HCT116 (cell line): Measurements from ENCODE around the gene PRMT7. TPM values are rescaled to one million over a fixed set of nuclear protein-coding genes. Genes with fewer than 3 reads are reported as not detected.

Experiments used
- ATAC-seq: fragments of 200-7000 bp; cut with Tn5 transposase; 2 replicates; pipeline ENCODE4 v1.9.1; 2020; ENCODE audit warnings: mild to moderate bottlenecking, moderate library complexity
- BruUV-seq: library from RNA; stranded (reverse); fragments of 400-500 nt; replicated peaks from 2 replicates; lab custom pipeline; 2021; lab: Mats Ljungman, UMichigan
- CTCF ChIA-PET: fragments of 300-600 bp; sonication (Branson Sonifier 250); formaldehyde crosslinking; loops from one replicate; lab custom pipeline; 2021; ENCODE audit warnings: antibody characterized with exemption; lab: Charles Lee
- POLR2A ChIA-PET: fragments of 300-600, 350-600 bp; sonication (Branson Sonifier 250); formaldehyde crosslinking; loops from one replicate; lab custom pipeline; 2021; ENCODE audit warnings: antibody characterized with exemption; lab: Charles Lee
- RAD21 ChIA-PET, 2 experiments: fragments of 300-600 bp; sonication (Branson Sonifier 250); formaldehyde crosslinking; loops; one replicate each; lab custom pipeline; 2023; ENCODE audit warnings: low total read pairs in 2 of 2; ENCODE audit not compliant: uncharacterized antibody in 2 of 2, unreplicated experiment in 2 of 2, low non-redundant PET in 1 of 2; lab: Charles Lee
- DNase-seq: peaks from one replicate; pipeline ENCODE4 v3.0.0-alpha.2; 2010; ENCODE audit warnings: low read depth, low spot score
- H2AFZ ChIP-seq: fragments of 200-600 bp; shearing (Covaris generic), sonication (generic); 2 replicates; pipeline ENCODE4 v1.6.1; 2017; ENCODE audit warnings: low read depth, mixed run types, mixed read lengths, antibody characterized with exemption, low read length; ENCODE audit not compliant: poor library complexity, severe bottlenecking
- H3K27ac ChIP-seq: 2 replicates; pipeline ENCODE4 v1.5.1; 2012; ENCODE audit warnings: low read depth, low read length
- H3K27me3 ChIP-seq: fragments of 200-600 bp; sonication (generic); 2 replicates; pipeline ENCODE4 v1.6.1; 2016; ENCODE audit warnings: mixed run types, low read length, mixed read lengths; ENCODE audit not compliant: insufficient read depth
- H3K36me3 ChIP-seq, 2 experiments: fragments of 200-500 bp in 1 of 2; fragments of 200-600 bp in 1 of 2; sonication (Bioruptor generic) in 1 of 2; sonication (generic) in 1 of 2; 2 replicates each; pipeline versions ENCODE4 v1.5.1 to v1.6.1; 2014 to 2016; ENCODE audit warnings: low read length in 2 of 2, inconsistent platforms in 1 of 2, mixed read lengths in 1 of 2, mixed run types in 1 of 2; ENCODE audit not compliant: insufficient read depth in 2 of 2, control insufficient read depth in 1 of 2
- H3K4me1 ChIP-seq, 2 experiments: fragments of 200-600 bp in 1 of 2; sonication (generic) in 1 of 2; 2 replicates each; pipeline versions ENCODE4 v1.5.1 to v1.6.1; 2012 to 2017; ENCODE audit warnings: low read length in 2 of 2, inconsistent platforms in 1 of 2, mild to moderate bottlenecking in 1 of 2, mixed read lengths in 1 of 2, mixed run types in 1 of 2, moderate library complexity in 1 of 2; ENCODE audit not compliant: insufficient read depth in 2 of 2, control insufficient read depth in 1 of 2
- H3K4me2 ChIP-seq: fragments of 200-600 bp; sonication (generic); 2 replicates; pipeline ENCODE4 v1.6.1; 2017; ENCODE audit warnings: mixed run types, low read length, mixed read lengths
- H3K4me3 ChIP-seq, 2 experiments: fragments of 200-600 bp in 1 of 2; sonication (generic) in 1 of 2; replicated peaks in 1 of 2; 2 replicates each; pipeline ENCODE4 v1.5.1; 2011 to 2016; ENCODE audit warnings: low read length in 2 of 2, control low read depth in 1 of 2, low read depth in 1 of 2, mild to moderate bottlenecking in 1 of 2, mixed read lengths in 1 of 2, mixed run types in 1 of 2
- H3K79me2 ChIP-seq: fragments of 200-600 bp; sonication (generic); 2 replicates; pipeline ENCODE4 v1.6.1; 2017; ENCODE audit warnings: mild to moderate bottlenecking, mixed run types, low read length, moderate library complexity, mixed read lengths; ENCODE audit not compliant: insufficient read depth
- H3K9ac ChIP-seq: fragments of 200-600 bp; sonication (generic); 2 replicates; pipeline ENCODE4 v1.6.1; 2016; ENCODE audit warnings: low read length, mixed read lengths
- H3K9me2 ChIP-seq: fragments of 200-600 bp; sonication (generic), shearing (Covaris generic); 2 replicates; pipeline ENCODE4 v1.6.1; 2017; ENCODE audit warnings: mixed run types, mild to moderate bottlenecking, moderate library complexity; ENCODE audit not compliant: insufficient read depth
- H3K9me3 ChIP-seq, 2 experiments: fragments of 200-500 bp in 1 of 2; fragments of 200-600 bp in 1 of 2; sonication (Bioruptor generic) in 1 of 2; sonication (generic) in 1 of 2; 2 replicates each; pipeline ENCODE4 v1.6.1; 2014 to 2017; ENCODE audit warnings: low read length in 2 of 2, mixed read lengths in 2 of 2, inconsistent platforms in 1 of 2, low read depth in 1 of 2, mild to moderate bottlenecking in 1 of 2, mixed run types in 1 of 2, moderate library complexity in 1 of 2; ENCODE audit not compliant: control insufficient read depth in 1 of 2, insufficient read depth in 1 of 2
- H4K20me1 ChIP-seq: fragments of 200-600 bp; sonication (generic), shearing (Covaris generic); 2 replicates; pipeline ENCODE4 v1.6.1; 2017; ENCODE audit warnings: mixed run types, mild to moderate bottlenecking, moderate library complexity; ENCODE audit not compliant: insufficient read depth
- CBX3 ChIP-seq: IDR thresholded peaks from 2 replicates; pipeline ENCODE4 v1.6.1; 2012; ENCODE audit warnings: low read depth
- EGR1 ChIP-seq: IDR thresholded peaks from 2 replicates; pipeline ENCODE4 v1.6.1; 2012; ENCODE audit warnings: low read depth
- EZH2 ChIP-seq: fragments of 200-600 bp; sonication (generic); IDR thresholded peaks from 2 replicates; pipeline ENCODE4 v1.6.1; 2017; ENCODE audit warnings: antibody characterized with exemption, mixed run types
- EZH2phosphoT487 ChIP-seq: fragments of 200-600 bp; IDR thresholded peaks from 2 replicates; pipeline ENCODE4 v1.6.1; 2018; ENCODE audit warnings: antibody characterized with exemption, borderline replicate concordance
- FOSL1 ChIP-seq: IDR thresholded peaks from 2 replicates; pipeline ENCODE4 v1.6.1; 2012; ENCODE audit warnings: low read depth
- JUND ChIP-seq: IDR thresholded peaks from 2 replicates; pipeline ENCODE4 v1.6.1; 2012
- POLR2A ChIP-seq: IDR thresholded peaks from 2 replicates; pipeline ENCODE4 v1.7.0; 2011; ENCODE audit warnings: borderline replicate concordance; ENCODE audit not compliant: insufficient read depth, insufficient read length; ENCODE audit errors: extremely low read depth
- SP1 ChIP-seq: IDR thresholded peaks from 2 replicates; pipeline ENCODE4 v1.6.1; 2012; ENCODE audit warnings: low read depth
- SRF ChIP-seq: IDR thresholded peaks from 2 replicates; pipeline ENCODE4 v1.6.1; 2012; ENCODE audit warnings: low read depth
- ZFX ChIP-seq: fragments of 450-650 bp; IDR thresholded peaks from 2 replicates; pipeline ENCODE4 v1.6.1; 2017
- ZNF274 ChIP-seq: fragments of 200-500 bp; sonication (Bioruptor generic); IDR thresholded peaks from 2 replicates; pipeline ENCODE4 v1.6.1; 2014; ENCODE audit warnings: mild to moderate bottlenecking, low read depth, low read length, inconsistent platforms
- intact Hi-C: fragments of 100-400 bp; cut with micrococcal nuclease; formaldehyde crosslinking; loops from 2 replicates; pipeline ENCODE4 v1.10.0; 2022
- total RNA-seq: library from RNA; stranded (reverse); gene quantifications from one replicate; pipeline ENCODE4 v1.2.1, GENCODE V29; 2021; ENCODE audit not compliant: unreplicated experiment
- TF ChIP-seq, protein P1 (sequence below): IDR thresholded peaks from 2 replicates; pipeline ENCODE4 v1.6.1; 2012; ENCODE audit warnings: low read depth
- TF ChIP-seq, protein P2 (sequence below): IDR thresholded peaks from 2 replicates; pipeline ENCODE4 v1.6.1; 2011; ENCODE audit warnings: mild to moderate bottlenecking, low read length, moderate library complexity; ENCODE audit not compliant: insufficient replicate concordance; ENCODE audit errors: extremely low read depth
- TF ChIP-seq, protein P3 (sequence below): IDR thresholded peaks from 2 replicates; pipeline ENCODE4 v1.6.1; 2012

Gene PRMT7
- total RNA-seq, 1 experiment from 2014 or later, result 34.4 TPM

DNA sequence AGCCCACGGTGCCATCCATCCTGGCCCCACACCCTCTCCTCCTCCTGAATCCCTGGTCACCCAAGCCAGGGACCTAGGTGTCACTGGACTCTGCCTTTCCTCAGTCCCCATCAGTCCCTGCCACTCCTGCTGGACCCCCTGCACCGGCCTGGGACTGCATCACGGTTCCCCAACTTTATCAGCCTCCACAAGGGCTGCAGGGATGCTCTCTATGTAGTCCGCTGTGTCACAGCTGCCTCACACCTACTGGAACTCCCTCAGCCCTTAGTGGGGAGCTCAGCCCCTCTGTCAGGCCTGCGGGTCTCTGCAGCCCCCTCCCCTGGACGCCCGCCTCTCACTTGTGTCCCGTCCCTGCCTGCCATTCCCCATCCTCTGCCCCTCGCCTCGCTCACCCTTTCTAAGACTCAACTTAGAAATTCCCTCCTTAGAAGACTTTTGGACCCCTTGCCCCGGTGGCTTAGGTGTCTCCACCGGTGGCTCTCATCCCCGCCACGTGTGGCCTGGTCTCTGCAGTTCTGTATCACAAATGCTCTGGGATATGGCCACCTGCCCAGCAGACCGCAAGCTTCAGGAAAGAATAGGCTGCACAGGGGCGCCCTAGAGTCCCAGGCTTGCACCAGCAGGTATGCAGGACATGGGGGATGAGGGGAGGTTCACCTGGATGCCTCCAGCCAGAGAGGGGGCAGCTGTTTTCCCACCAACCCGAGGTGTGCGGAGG, 62.9 kb downstream of the PRMT7 start (continued):
- TF ChIP-seq, protein P1, sequence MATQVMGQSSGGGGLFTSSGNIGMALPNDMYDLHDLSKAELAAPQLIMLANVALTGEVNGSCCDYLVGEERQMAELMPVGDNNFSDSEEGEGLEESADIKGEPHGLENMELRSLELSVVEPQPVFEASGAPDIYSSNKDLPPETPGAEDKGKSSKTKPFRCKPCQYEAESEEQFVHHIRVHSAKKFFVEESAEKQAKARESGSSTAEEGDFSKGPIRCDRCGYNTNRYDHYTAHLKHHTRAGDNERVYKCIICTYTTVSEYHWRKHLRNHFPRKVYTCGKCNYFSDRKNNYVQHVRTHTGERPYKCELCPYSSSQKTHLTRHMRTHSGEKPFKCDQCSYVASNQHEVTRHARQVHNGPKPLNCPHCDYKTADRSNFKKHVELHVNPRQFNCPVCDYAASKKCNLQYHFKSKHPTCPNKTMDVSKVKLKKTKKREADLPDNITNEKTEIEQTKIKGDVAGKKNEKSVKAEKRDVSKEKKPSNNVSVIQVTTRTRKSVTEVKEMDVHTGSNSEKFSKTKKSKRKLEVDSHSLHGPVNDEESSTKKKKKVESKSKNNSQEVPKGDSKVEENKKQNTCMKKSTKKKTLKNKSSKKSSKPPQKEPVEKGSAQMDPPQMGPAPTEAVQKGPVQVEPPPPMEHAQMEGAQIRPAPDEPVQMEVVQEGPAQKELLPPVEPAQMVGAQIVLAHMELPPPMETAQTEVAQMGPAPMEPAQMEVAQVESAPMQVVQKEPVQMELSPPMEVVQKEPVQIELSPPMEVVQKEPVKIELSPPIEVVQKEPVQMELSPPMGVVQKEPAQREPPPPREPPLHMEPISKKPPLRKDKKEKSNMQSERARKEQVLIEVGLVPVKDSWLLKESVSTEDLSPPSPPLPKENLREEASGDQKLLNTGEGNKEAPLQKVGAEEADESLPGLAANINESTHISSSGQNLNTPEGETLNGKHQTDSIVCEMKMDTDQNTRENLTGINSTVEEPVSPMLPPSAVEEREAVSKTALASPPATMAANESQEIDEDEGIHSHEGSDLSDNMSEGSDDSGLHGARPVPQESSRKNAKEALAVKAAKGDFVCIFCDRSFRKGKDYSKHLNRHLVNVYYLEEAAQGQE, result no peak
- no peak for TF ChIP-seq EZH2
- TF ChIP-seq JUND, result no peak
- no peak for TF ChIP-seq ZFX

DNA sequence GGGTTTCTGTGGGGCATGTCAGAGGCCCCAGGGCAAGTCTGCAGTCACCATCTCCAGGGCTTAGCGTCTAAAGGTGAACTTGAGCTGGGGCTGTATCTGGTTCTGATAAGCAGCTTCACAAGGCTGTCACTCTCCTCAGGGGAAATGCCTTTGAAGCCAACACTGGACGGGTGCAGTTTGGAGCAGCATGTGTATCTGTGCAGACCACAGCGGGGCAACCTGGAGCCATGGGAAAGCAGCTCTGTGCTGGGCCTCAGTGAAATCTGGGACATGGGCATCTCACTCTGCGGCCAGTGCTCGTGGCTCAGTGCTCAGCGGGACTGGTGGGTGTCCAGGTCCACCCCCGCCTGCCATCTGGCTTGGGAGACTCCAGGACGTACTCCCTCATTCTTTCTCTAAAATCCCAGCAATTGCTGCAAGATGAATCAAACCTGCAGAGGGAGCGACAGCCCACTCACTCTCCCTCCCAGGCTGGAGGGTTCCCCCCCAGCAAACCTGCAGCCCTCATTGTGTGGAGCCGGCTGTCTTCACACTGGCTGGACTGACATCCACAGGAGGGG, 63.5 kb downstream of the PRMT7 start:
- Histone ChIP-seq H3K27ac (no peak overlapping the region), H3K4me3 (no peak overlapping the region), H3K9me3 (no peaks in the 10 kb centered on the region), H3K36me3 (no peaks in the 10 kb centered on the region), H2AFZ (no peak overlapping the region), H4K20me1 (no peaks in the 10 kb centered on the region), H3K79me2 (no peaks in the 10 kb centered on the region), H3K9me2 (no peaks in the 10 kb centered on the region), H3K4me1 (no peaks in the 10 kb centered on the region), H3K9ac (no peak overlapping the region), H3K27me3 (no peaks in the 10 kb centered on the region), H3K4me2 (no peak overlapping the region)
- DNase-seq, result no peak
- ChIA-PET POLR2A (no interaction called here), RAD21 (no interaction called here), CTCF (interaction anchor here (0.8 to 1.3 kb wide), 2 partner anchors 13 to 136 kb away, joined by 3 read pairs; no protein-coding TSS in a partner anchor)
- intact Hi-C loops, result no loop called here
- TF ChIP-seq, protein P2, sequence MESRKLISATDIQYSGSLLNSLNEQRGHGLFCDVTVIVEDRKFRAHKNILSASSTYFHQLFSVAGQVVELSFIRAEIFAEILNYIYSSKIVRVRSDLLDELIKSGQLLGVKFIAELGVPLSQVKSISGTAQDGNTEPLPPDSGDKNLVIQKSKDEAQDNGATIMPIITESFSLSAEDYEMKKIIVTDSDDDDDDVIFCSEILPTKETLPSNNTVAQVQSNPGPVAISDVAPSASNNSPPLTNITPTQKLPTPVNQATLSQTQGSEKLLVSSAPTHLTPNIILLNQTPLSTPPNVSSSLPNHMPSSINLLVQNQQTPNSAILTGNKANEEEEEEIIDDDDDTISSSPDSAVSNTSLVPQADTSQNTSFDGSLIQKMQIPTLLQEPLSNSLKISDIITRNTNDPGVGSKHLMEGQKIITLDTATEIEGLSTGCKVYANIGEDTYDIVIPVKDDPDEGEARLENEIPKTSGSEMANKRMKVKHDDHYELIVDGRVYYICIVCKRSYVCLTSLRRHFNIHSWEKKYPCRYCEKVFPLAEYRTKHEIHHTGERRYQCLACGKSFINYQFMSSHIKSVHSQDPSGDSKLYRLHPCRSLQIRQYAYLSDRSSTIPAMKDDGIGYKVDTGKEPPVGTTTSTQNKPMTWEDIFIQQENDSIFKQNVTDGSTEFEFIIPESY, result no peak
- TF ChIP-seq SRF (no peak), POLR2A (no peak), FOSL1 (no peak), SP1 (no peak), EZH2phosphoT487 (no peak), EZH2 (no peak), EGR1 (no peak), ZNF274 (no peak), CBX3 (no peak)
- TF ChIP-seq, protein P1, result no peak
- TF ChIP-seq, protein P3, sequence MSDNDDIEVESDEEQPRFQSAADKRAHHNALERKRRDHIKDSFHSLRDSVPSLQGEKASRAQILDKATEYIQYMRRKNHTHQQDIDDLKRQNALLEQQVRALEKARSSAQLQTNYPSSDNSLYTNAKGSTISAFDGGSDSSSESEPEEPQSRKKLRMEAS, result no peak
- ATAC-seq, result no peak
- BruUV-seq, result no TSS peak
